22Rv1 (cell line): ENCODE data around the gene RRP1B.
"Not testable (repeated sequence)": the region's sequence is repeated elsewhere in the genome, so short reads cannot be mapped to it uniquely, and the experiment has no call there.

Experiments used
- H3K27ac ChIP-seq: fragments of 450-650 bp; 2 replicates; pipeline ENCODE4 v1.5.1; 2017
- ZFX ChIP-seq: fragments of 450-650 bp; IDR thresholded peaks from 2 replicates; pipeline ENCODE4 v1.6.1; 2017; ENCODE audit warnings: antibody characterized with exemption, borderline replicate concordance
- TF ChIP-seq, protein P1 (sequence below): fragments of 450-650 bp; IDR thresholded peaks from 2 replicates; pipeline ENCODE4 v1.5.1; 2017; ENCODE audit warnings: mild to moderate bottlenecking

Gene RRP1B

DNA sequence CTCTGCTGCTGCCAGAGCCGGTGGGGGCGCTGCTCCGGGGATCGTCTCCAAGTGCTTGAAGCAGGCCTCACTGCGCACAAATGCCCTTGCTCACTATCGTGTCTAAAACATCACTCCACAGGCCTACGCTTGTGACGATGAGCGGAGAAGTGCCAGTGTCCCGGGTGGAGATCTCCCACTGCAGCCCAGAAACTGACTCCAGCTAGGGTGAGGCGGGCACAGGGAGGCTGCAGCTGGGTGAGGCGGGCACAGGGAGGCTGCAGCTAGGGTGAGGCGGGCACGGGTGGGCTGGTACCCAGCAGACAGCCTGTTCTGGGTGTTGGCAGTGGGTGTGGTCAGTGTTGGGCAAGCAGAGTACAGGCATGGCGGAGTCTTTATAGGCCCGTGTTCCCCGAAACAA, 36.9 kb downstream of the RRP1B start:
- TF ChIP-seq, protein P1, sequence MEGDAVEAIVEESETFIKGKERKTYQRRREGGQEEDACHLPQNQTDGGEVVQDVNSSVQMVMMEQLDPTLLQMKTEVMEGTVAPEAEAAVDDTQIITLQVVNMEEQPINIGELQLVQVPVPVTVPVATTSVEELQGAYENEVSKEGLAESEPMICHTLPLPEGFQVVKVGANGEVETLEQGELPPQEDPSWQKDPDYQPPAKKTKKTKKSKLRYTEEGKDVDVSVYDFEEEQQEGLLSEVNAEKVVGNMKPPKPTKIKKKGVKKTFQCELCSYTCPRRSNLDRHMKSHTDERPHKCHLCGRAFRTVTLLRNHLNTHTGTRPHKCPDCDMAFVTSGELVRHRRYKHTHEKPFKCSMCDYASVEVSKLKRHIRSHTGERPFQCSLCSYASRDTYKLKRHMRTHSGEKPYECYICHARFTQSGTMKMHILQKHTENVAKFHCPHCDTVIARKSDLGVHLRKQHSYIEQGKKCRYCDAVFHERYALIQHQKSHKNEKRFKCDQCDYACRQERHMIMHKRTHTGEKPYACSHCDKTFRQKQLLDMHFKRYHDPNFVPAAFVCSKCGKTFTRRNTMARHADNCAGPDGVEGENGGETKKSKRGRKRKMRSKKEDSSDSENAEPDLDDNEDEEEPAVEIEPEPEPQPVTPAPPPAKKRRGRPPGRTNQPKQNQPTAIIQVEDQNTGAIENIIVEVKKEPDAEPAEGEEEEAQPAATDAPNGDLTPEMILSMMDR: no peak
- TF ChIP-seq ZFX: no peak
- no peak overlapping the region for H3K27ac ChIP-seq

DNA sequence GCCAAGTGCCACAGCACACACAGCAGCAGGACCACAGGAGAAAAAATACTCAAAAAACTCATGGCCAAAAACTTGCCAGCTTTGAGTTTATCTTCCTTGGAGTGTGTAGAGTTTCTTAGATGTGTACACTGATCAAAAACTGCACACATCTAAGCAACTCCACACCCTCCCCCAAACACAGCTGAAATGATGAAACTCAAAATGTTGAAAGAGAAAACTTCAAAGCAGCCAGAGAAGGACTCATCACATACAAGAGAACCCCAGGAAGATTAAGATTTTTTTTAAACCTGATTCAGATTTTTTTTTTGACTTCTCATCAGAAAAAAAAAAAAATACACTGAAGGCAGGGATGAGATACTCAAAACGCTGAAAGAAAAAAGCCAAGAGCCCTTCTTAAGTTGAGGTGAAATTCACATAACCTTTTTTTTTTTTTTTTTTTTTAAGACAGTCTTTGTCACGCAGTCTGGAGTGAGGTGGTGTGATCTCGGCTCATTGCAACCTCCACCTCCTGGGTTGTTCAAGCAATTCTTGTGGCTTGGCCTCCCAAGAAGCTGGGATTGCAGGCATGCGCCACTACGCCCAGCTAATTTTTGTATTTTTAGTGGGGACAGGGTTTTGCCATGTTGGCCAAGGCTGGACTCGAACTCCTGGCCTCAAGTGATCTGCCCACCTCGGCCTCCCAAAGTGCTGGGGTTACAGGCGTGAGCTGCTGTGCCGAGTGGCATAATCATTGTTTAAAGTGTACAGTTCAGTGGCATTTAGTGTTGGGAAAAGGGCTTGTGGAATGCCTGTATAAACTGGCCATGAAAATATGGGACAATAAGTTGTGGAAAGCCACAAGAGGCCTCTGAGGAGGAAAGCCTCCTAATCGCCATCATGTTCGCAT, 38.6 kb downstream of the RRP1B start:
- no peak overlapping the region for H3K27ac ChIP-seq
- TF ChIP-seq, protein P1: no peak
- no peak for TF ChIP-seq ZFX

DNA sequence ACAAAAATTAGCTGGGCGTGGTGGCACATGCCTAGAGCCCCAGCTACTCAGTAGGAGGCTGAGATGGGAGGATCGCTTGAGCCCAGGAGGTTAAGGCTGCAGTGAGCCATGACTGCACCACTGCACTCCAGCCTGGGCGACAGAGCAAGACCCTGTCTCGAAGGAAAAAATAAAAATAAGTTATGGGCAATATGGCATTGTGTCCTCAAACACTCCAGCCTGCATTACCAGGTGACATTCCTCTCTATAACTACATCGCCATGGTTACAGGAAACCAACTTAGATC, 40.1 kb downstream of the RRP1B start:
- not testable (repeated sequence) for H3K27ac ChIP-seq

DNA sequence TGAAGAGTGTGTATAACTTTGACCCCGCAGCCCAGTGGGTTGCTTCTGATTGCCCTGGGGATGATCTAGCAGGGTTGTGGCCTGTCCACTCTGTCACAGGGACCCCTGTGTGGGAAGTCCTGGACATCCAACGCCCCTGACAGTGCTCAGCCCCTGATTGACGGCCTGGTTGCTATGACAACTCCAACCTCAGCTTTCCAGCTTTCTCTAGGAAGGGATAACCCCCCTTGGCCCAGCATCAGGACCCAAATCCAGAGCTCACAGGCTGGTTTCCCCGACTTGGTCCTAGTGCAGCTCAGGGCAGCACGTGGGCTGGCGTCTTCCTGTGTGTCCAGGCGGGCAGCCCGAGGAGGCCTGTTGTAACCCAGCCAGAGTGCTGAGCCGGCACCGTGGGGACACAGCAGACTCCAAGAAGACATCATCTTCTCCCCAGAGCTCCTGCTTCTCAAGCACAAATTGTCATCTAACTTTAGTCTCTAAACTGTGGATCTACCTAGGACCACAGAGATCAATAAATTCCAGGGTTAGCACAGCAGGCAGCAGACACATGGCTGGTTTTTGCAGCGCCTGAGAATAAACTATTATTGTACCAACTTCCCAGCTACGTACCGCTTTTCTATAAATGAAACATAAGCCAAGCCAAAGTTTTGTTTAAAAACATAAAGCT, 40.7 kb downstream of the RRP1B start:
- no peak for TF ChIP-seq ZFX
- TF ChIP-seq, protein P1: no peak
- H3K27ac ChIP-seq: no peak overlapping the region

DNA sequence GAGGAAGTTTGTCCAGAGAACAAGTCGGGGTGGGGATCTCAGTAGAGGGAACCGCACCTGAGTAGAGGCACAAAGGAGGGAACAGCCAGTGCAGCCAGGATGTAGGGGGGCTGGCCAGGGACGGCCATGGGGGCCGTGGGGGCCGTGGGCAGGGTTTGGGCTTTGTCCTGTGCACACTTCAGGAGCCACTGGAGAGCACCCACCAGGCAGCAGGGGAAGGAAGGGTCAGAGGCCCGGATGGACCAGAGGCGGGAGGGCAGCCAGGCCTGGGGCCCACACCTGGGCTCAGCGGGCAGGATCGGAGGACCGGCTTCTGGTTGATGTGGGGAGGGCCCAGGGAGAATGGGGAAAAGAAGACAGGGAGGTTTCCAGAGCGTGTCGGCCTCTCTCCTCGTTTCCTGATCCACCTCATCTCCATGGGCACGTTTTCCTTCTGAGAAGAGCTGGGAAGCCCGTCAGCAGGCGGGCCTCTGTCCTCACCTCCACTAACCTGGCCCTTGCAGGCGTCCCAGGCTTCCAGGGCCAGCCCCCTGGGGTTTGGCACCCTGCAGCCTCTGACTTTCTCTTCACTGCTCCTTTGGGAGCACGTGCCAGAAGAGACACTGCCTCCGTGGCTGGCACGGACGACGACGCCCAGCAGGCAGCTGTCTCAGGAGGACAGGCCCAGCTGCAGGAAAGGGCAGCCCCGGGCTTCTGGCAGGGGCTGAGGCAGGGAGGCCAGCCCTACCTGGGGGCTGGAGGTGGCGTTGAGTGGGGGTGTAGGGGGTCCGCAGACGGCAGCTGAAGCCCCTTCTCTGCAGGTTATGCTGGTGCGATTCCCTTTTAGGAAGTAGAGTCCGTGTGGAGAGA, 42.8 kb downstream of the RRP1B start:
- H3K27ac ChIP-seq: no peak overlapping the region
- no peak for TF ChIP-seq ZFX
- TF ChIP-seq, protein P1: no peak

DNA sequence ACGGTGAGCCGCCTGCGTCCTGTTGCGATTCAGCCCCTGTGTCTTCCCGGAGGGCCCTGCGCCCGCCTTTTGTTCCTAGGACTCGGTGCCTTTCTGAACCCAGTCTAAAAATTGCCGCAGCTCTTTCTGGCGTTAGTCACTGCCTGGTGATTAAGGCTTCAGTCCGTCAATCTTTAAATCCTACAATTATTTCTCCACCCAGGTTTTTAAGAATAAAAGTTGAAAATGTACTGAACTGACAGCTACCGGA, 43.4 kb downstream of the RRP1B start:
- no peak for TF ChIP-seq ZFX
- TF ChIP-seq, protein P1: no peak

DNA sequence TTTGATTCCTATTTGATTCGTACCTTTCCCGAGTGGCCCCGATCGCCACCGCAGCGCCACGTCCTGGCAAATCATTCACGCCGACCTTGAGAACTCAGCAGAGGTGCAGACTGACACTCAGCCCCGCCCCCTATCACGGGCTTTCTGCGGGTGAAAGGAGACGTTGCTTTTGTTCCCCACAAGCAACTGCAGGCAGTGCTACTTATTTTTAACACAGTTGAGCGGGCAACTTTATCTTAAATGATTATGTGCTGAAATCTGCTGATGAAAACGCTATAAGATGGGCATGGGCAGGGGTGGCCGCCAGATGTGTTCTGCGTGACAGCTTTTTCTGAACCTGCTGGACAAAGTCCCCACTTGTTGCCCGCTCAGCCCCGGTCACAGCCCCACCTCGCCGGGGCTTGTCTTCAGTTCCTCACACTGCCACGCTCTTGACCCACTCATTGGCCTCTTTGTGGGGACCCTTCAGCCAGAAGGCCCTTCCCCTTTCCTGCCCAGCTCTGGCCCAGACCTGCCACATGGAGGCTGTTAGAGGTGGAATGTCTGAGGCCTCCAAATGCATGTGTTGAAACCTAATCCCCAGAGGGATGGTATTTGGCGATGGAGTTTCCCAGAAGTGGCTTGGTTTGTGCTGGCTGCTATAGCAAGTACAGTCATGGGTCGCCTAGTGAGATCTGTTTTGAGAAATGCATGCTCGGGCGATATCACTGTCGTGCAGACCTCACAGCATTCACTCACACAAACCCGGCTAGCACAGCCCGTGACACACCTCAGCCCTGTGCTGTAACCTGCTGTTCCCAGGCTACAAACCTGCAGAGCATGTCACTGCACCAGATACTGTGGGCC, 43.9 kb downstream of the RRP1B start:
- no peak for TF ChIP-seq ZFX
- TF ChIP-seq, protein P1: no peak
- no peak overlapping the region for H3K27ac ChIP-seq

More for the DNA sequence above, 43.4 kb downstream of the RRP1B start:
- H3K27ac ChIP-seq: no peak overlapping the region
